ENCODE results near the gene LARGE1.
A peak's percentile ranks its signal among the peaks of the same experiment; 100 is the strongest.

Gene LARGE1

GRCh38 chr22:33803371-33804282 lies 116.6 kb downstream of the LARGE1 start:
- Histone ChIP-seq H3K9me3 (ENCODE audit: control insufficient read depth in 2 of 2, low read length in 2 of 2) (no peaks in the 10 kb centered on the region), H3K4me1 (ENCODE audit: control insufficient read depth, insufficient read depth, low read length) (peaks cover 29% of the 10 kb centered on the region), H3K4me3 (ENCODE audit: low read length in 2 of 2) (peak overlapping the region in 1 of 2 donors; percentile 15), H3K9ac (ENCODE audit: low read length in 2 of 2) (no peak overlapping the region), H3K27me3 (ENCODE audit: control insufficient read depth in 1 of 2, insufficient read depth in 2 of 2, low read length in 2 of 2) (no peaks in the 10 kb centered on the region), H3K36me3 (ENCODE audit: control insufficient read depth in 2 of 2, insufficient read depth in 2 of 2, low read length in 2 of 2) (no peaks in the 10 kb centered on the region), H3K27ac (ENCODE audit: low read length) (peak overlapping the region; percentile 50)

GRCh38 chr22:33798401-33798800 lies 121.9 kb downstream of the LARGE1 start:
- H3K4me1 ChIP-seq (ENCODE audit: control insufficient read depth, insufficient read depth, low read length), result peaks cover 10% of the 10 kb centered on the region
- no peaks in the 10 kb centered on the region for H3K27me3 ChIP-seq (ENCODE audit: control insufficient read depth in 1 of 2, insufficient read depth in 2 of 2, low read length in 2 of 2)
- H3K9me3 ChIP-seq (ENCODE audit: control insufficient read depth in 2 of 2, low read length in 2 of 2), result no peaks in the 10 kb centered on the region
- no peaks in the 10 kb centered on the region for H3K36me3 ChIP-seq (ENCODE audit: control insufficient read depth in 2 of 2, insufficient read depth in 2 of 2, low read length in 2 of 2)
- H3K4me3 ChIP-seq (ENCODE audit: low read length in 2 of 2), result no peak overlapping the region
- H3K9ac ChIP-seq (ENCODE audit: low read length in 2 of 2), result no peak overlapping the region
- no peak overlapping the region for H3K27ac ChIP-seq (ENCODE audit: low read length)

GRCh38 chr22:33796494-33796893 lies 123.8 kb downstream of the LARGE1 start:
- Histone ChIP-seq H3K27me3 (ENCODE audit: control insufficient read depth in 1 of 2, insufficient read depth in 2 of 2, low read length in 2 of 2) (no peaks in the 10 kb centered on the region), H3K27ac (ENCODE audit: low read length) (no peak overlapping the region), H3K4me3 (ENCODE audit: low read length in 2 of 2) (no peak overlapping the region), H3K9ac (ENCODE audit: low read length in 2 of 2) (no peak overlapping the region), H3K4me1 (ENCODE audit: control insufficient read depth, insufficient read depth, low read length) (peaks cover 17% of the 10 kb centered on the region), H3K36me3 (ENCODE audit: control insufficient read depth in 2 of 2, insufficient read depth in 2 of 2, low read length in 2 of 2) (no peaks in the 10 kb centered on the region), H3K9me3 (ENCODE audit: control insufficient read depth in 2 of 2, low read length in 2 of 2) (no peaks in the 10 kb centered on the region)

- Histone ChIP-seq H3K27ac (ENCODE audit: low read length) (peak overlapping the region; percentile 71), H3K9me3 (ENCODE audit: control insufficient read depth in 2 of 2, low read length in 2 of 2) (no peaks in the 10 kb centered on the region), H3K4me3 (ENCODE audit: low read length in 2 of 2) (peak overlapping the region; percentile 41 to 63), H3K4me1 (ENCODE audit: control insufficient read depth, insufficient read depth, low read length) (peaks cover 17% of the 10 kb centered on the region), H3K9ac (ENCODE audit: low read length in 2 of 2) (peak overlapping the region; percentile 55 to 68), H3K27me3 (ENCODE audit: control insufficient read depth in 1 of 2, insufficient read depth in 2 of 2, low read length in 2 of 2) (no peaks in the 10 kb centered on the region), H3K36me3 (ENCODE audit: control insufficient read depth in 2 of 2, insufficient read depth in 2 of 2, low read length in 2 of 2) (no peaks in the 10 kb centered on the region)
Observed at GRCh38 chr22:33793475-33793874, 126.8 kb downstream of the LARGE1 start.

GRCh38 chr22:33792832-33793231 lies 127.4 kb downstream of the LARGE1 start:
- H3K9me3 ChIP-seq (ENCODE audit: control insufficient read depth in 2 of 2, low read length in 2 of 2), result peaks cover 0 to 2% of the 10 kb centered on the region in 2 donors
- peak overlapping the region; percentile 71 for H3K27ac ChIP-seq (ENCODE audit: low read length)

GRCh38 chr22:33789690-33790253 lies 130.5 kb downstream of the LARGE1 start:
- Histone ChIP-seq H3K36me3 (ENCODE audit: control insufficient read depth in 2 of 2, insufficient read depth in 2 of 2, low read length in 2 of 2) (no peaks in the 10 kb centered on the region), H3K9me3 (ENCODE audit: control insufficient read depth in 2 of 2, low read length in 2 of 2) (peaks cover 0 to 2% of the 10 kb centered on the region in 2 donors), H3K9ac (ENCODE audit: low read length in 2 of 2) (no peak overlapping the region), H3K4me1 (ENCODE audit: control insufficient read depth, insufficient read depth, low read length) (peaks cover 22% of the 10 kb centered on the region), H3K4me3 (ENCODE audit: low read length in 2 of 2) (no peak overlapping the region), H3K27me3 (ENCODE audit: control insufficient read depth in 1 of 2, insufficient read depth in 2 of 2, low read length in 2 of 2) (no peaks in the 10 kb centered on the region), H3K27ac (ENCODE audit: low read length) (no peak overlapping the region)

More at GRCh38 chr22:33792832-33793231, 127.4 kb downstream of the LARGE1 start:
- Histone ChIP-seq H3K27me3 (ENCODE audit: control insufficient read depth in 1 of 2, insufficient read depth in 2 of 2, low read length in 2 of 2) (no peaks in the 10 kb centered on the region), H3K36me3 (ENCODE audit: control insufficient read depth in 2 of 2, insufficient read depth in 2 of 2, low read length in 2 of 2) (no peaks in the 10 kb centered on the region), H3K4me3 (ENCODE audit: low read length in 2 of 2) (peak overlapping the region; percentile 41 to 63), H3K9ac (ENCODE audit: low read length in 2 of 2) (peak overlapping the region; percentile 55 to 68), H3K4me1 (ENCODE audit: control insufficient read depth, insufficient read depth, low read length) (peaks cover 17% of the 10 kb centered on the region)

GRCh38 chr22:33788927-33789326 lies 131.3 kb downstream of the LARGE1 start:
- Histone ChIP-seq H3K9me3 (ENCODE audit: control insufficient read depth in 2 of 2, low read length in 2 of 2) (peaks cover 0 to 2% of the 10 kb centered on the region in 2 donors), H3K27ac (ENCODE audit: low read length) (no peak overlapping the region), H3K4me1 (ENCODE audit: control insufficient read depth, insufficient read depth, low read length) (peaks cover 16% of the 10 kb centered on the region)

GRCh38 chr22:33787645-33788456 lies 132.4 kb downstream of the LARGE1 start:
- H3K27ac ChIP-seq (ENCODE audit: low read length), result no peak overlapping the region
- H3K4me3 ChIP-seq (ENCODE audit: low read length in 2 of 2), result no peak overlapping the region
- no peaks in the 10 kb centered on the region for H3K36me3 ChIP-seq (ENCODE audit: control insufficient read depth in 2 of 2, insufficient read depth in 2 of 2, low read length in 2 of 2)
- peaks cover 0 to 2% of the 10 kb centered on the region in 2 donors for H3K9me3 ChIP-seq (ENCODE audit: control insufficient read depth in 2 of 2, low read length in 2 of 2)
- H3K27me3 ChIP-seq (ENCODE audit: control insufficient read depth in 1 of 2, insufficient read depth in 2 of 2, low read length in 2 of 2), result no peaks in the 10 kb centered on the region
- H3K9ac ChIP-seq (ENCODE audit: low read length in 2 of 2), result no peak overlapping the region
- peaks cover 8% of the 10 kb centered on the region for H3K4me1 ChIP-seq (ENCODE audit: control insufficient read depth, insufficient read depth, low read length)

More at GRCh38 chr22:33788927-33789326, 131.3 kb downstream of the LARGE1 start:
- H3K27me3 ChIP-seq (ENCODE audit: control insufficient read depth in 1 of 2, insufficient read depth in 2 of 2, low read length in 2 of 2), result no peaks in the 10 kb centered on the region
- no peak overlapping the region for H3K4me3 ChIP-seq (ENCODE audit: low read length in 2 of 2)
- H3K9ac ChIP-seq (ENCODE audit: low read length in 2 of 2), result no peak overlapping the region
- H3K36me3 ChIP-seq (ENCODE audit: control insufficient read depth in 2 of 2, insufficient read depth in 2 of 2, low read length in 2 of 2), result no peaks in the 10 kb centered on the region

GRCh38 chr22:33786149-33786548 lies 134.1 kb downstream of the LARGE1 start:
- no peak overlapping the region for H3K9ac ChIP-seq (ENCODE audit: low read length in 2 of 2)
- no peaks in the 10 kb centered on the region for H3K27me3 ChIP-seq (ENCODE audit: control insufficient read depth in 1 of 2, insufficient read depth in 2 of 2, low read length in 2 of 2)
- H3K4me3 ChIP-seq (ENCODE audit: low read length in 2 of 2), result no peak overlapping the region
- H3K36me3 ChIP-seq (ENCODE audit: control insufficient read depth in 2 of 2, insufficient read depth in 2 of 2, low read length in 2 of 2), result no peaks in the 10 kb centered on the region
- H3K27ac ChIP-seq (ENCODE audit: low read length), result no peak overlapping the region
- H3K4me1 ChIP-seq (ENCODE audit: control insufficient read depth, insufficient read depth, low read length), result peaks cover 11% of the 10 kb centered on the region
- peaks cover 0 to 2% of the 10 kb centered on the region in 2 donors for H3K9me3 ChIP-seq (ENCODE audit: control insufficient read depth in 2 of 2, low read length in 2 of 2)

- peaks cover 11% of the 10 kb centered on the region for H3K4me1 ChIP-seq (ENCODE audit: control insufficient read depth, insufficient read depth, low read length)
- no peaks in the 10 kb centered on the region for H3K27me3 ChIP-seq (ENCODE audit: control insufficient read depth in 1 of 2, insufficient read depth in 2 of 2, low read length in 2 of 2)
- H3K9ac ChIP-seq (ENCODE audit: low read length in 2 of 2), result no peak overlapping the region
- H3K36me3 ChIP-seq (ENCODE audit: control insufficient read depth in 2 of 2, insufficient read depth in 2 of 2, low read length in 2 of 2), result no peaks in the 10 kb centered on the region
- peak overlapping the region; percentile 31 for H3K27ac ChIP-seq (ENCODE audit: low read length)
- no peak overlapping the region for H3K4me3 ChIP-seq (ENCODE audit: low read length in 2 of 2)
- peaks cover 0 to 2% of the 10 kb centered on the region in 2 donors for H3K9me3 ChIP-seq (ENCODE audit: control insufficient read depth in 2 of 2, low read length in 2 of 2)
Observed at GRCh38 chr22:33785283-33785968, 134.8 kb downstream of the LARGE1 start.

Measured in stomach smooth muscle (tissue), 2 donors.